Neural crest cell (in vitro differentiated cells): ENCODE measurements around the gene CEP43. TPM values are rescaled to one million over a fixed set of nuclear protein-coding genes. Genes with fewer than 3 reads are reported as not detected.

Experiments used
- DNase-seq: peaks from one replicate; pipeline ENCODE4 v3.0.0; 2021; ENCODE audit warnings: low read depth, mixed read lengths, low spot score
- H3K27ac Mint-ChIP-seq: one replicate; pipeline ENCODE4 v1.8.0; 2021; ENCODE audit warnings: mild to moderate bottlenecking, mixed read lengths; ENCODE audit not compliant: unreplicated experiment
- H3K27me3 Mint-ChIP-seq: 2 replicates; pipeline ENCODE4 v1.8.0; 2021; ENCODE audit warnings: low read depth, mild to moderate bottlenecking, mixed read lengths
- H3K36me3 Mint-ChIP-seq: 2 replicates; pipeline ENCODE4 v1.8.0; 2021; ENCODE audit warnings: low read depth, mild to moderate bottlenecking, mixed read lengths
- H3K4me1 Mint-ChIP-seq: 2 replicates; pipeline ENCODE4 v1.8.0; 2021; ENCODE audit warnings: mixed read lengths
- H3K4me3 Mint-ChIP-seq: one replicate; pipeline ENCODE4 v1.8.0; 2021; ENCODE audit warnings: mild to moderate bottlenecking, mixed read lengths
- H3K9me3 Mint-ChIP-seq: 2 replicates; pipeline ENCODE4 v1.8.0; 2021; ENCODE audit warnings: mixed read lengths
- CTCF ChIP-seq: fragments of 200-600 bp; sonication (generic); conservative IDR thresholded peaks from 2 replicates; pipeline ENCODE4 v1.5.0; 2021; ENCODE audit warnings: antibody characterized with exemption, mild to moderate bottlenecking
- total RNA-seq: library from RNA; stranded (reverse); gene quantifications from 2 replicates; pipeline ENCODE4 v1.2.1, GENCODE V29; 2021

Gene CEP43
- total RNA-seq, 1 donor from 2014 or later: 36.5 TPM

GRCh38 chr6:166987448-166987847 lies 11.7 kb upstream of the CEP43 start:
- Mint-ChIP-seq H3K9me3 (peaks cover 3% of the 10 kb centered on the region), H3K27me3 (no peaks in the 10 kb centered on the region), H3K4me3 (no peak overlapping the region), H3K4me1 (peaks cover 19% of the 10 kb centered on the region), H3K36me3 (peaks cover 23% of the 10 kb centered on the region), H3K27ac (no peak overlapping the region)
- no peak for TF ChIP-seq CTCF
- no peak for DNase-seq

- Mint-ChIP-seq H3K27me3 (no peaks in the 10 kb centered on the region), H3K4me3 (no peak overlapping the region), H3K9me3 (no peaks in the 10 kb centered on the region), H3K27ac (no peak overlapping the region), H3K4me1 (peaks cover 19% of the 10 kb centered on the region), H3K36me3 (peaks cover 19% of the 10 kb centered on the region)
- no peak for DNase-seq
- no peak for TF ChIP-seq CTCF
These were observed 11.3 kb upstream of the CEP43 start for GRCh38 chr6:166987930-166988329.

GRCh38 chr6:166988674-166989201 lies 10.5 kb upstream of the CEP43 start:
- H3K4me3 Mint-ChIP-seq: no peak overlapping the region

GRCh38 chr6:166989427-166990032 lies 9.7 kb upstream of the CEP43 start:
- no peaks in the 10 kb centered on the region for H3K27me3 Mint-ChIP-seq
- no peak for DNase-seq
- peaks cover 25% of the 10 kb centered on the region for H3K36me3 Mint-ChIP-seq
- peak; percentile 58 for TF ChIP-seq CTCF
- no peak overlapping the region for H3K27ac Mint-ChIP-seq
- H3K4me1 Mint-ChIP-seq: peaks cover 19% of the 10 kb centered on the region
- no peak overlapping the region for H3K4me3 Mint-ChIP-seq
- peaks cover 3% of the 10 kb centered on the region for H3K9me3 Mint-ChIP-seq

More at GRCh38 chr6:166988674-166989201, 10.5 kb upstream of the CEP43 start:
- no peak for TF ChIP-seq CTCF
- no peak for DNase-seq
- H3K4me1 Mint-ChIP-seq: peaks cover 19% of the 10 kb centered on the region
- no peak overlapping the region for H3K27ac Mint-ChIP-seq
- H3K27me3 Mint-ChIP-seq: no peaks in the 10 kb centered on the region
- H3K9me3 Mint-ChIP-seq: peaks cover 3% of the 10 kb centered on the region
- H3K36me3 Mint-ChIP-seq: peaks cover 21% of the 10 kb centered on the region

- Mint-ChIP-seq H3K27ac (no peak overlapping the region), H3K4me1 (peaks cover 23% of the 10 kb centered on the region), H3K27me3 (no peaks in the 10 kb centered on the region), H3K9me3 (peaks cover 4% of the 10 kb centered on the region), H3K4me3 (no peak overlapping the region), H3K36me3 (peaks cover 22% of the 10 kb centered on the region)
- no peak for DNase-seq
- no peak for TF ChIP-seq CTCF
These were observed 2.8 kb upstream of the CEP43 start for GRCh38 chr6:166996406-166996805.
